SK-N-SH treated with all-trans-retinoic acid at 6 μM for 48 hours (cell line): ENCODE data around the gene P3H1.

ENCODE experiments used
- BACH2 ChIP-seq: fragments of 250-450 bp; sonication (Bioruptor Pico); IDR thresholded peaks from 2 replicates; pipeline ENCODE4 v1.9.0; 2021; ENCODE audit warnings: mild to moderate bottlenecking, borderline replicate concordance
- CREB5 ChIP-seq: fragments of 250-450 bp; sonication (Bioruptor Pico); IDR thresholded peaks from 2 replicates; pipeline ENCODE4 v1.5.1; 2020; ENCODE audit warnings: low read depth, mild to moderate bottlenecking, moderate library complexity
- PATZ1 ChIP-seq: fragments of 250-450 bp; sonication (Bioruptor Pico); IDR thresholded peaks from 2 replicates; pipeline ENCODE4 v1.8.0; 2020; ENCODE audit warnings: mild to moderate bottlenecking, moderate library complexity, borderline replicate concordance
- ZFP3 ChIP-seq: fragments of 250-450 bp; sonication (Bioruptor Pico); IDR thresholded peaks from 2 replicates; pipeline ENCODE4 v1.5.0; 2020; ENCODE audit warnings: mild to moderate bottlenecking, moderate library complexity
- ZFP30 ChIP-seq: fragments of 450-650 bp; formaldehyde crosslinking; IDR thresholded peaks from 2 replicates; pipeline ENCODE4 v1.5.0; 2022; ENCODE audit warnings: mild to moderate bottlenecking, moderate library complexity
- ZNF565 ChIP-seq: fragments of 450-650 bp; formaldehyde crosslinking; conservative IDR thresholded peaks from 2 replicates; pipeline ENCODE4 v1.5.0; 2020; ENCODE audit warnings: low read depth, mild to moderate bottlenecking, moderate library complexity

- TF ChIP-seq ZFP3 (CRISPR knock-in tag) (no peak), PATZ1 (CRISPR knock-in tag) (no peak), BACH2 (CRISPR knock-in tag) (no peak), ZNF565 (CRISPR knock-in tag) (no peak), ZFP30 (CRISPR knock-in tag) (no peak), CREB5 (CRISPR knock-in tag) (no peak)
These were observed 30.7 kb downstream of the P3H1 start for GRCh38 chr1:42736152-42736551.
